IPS-18c (cell line): ENCODE data around the gene TH.
"Not testable (repeated sequence)": the region's sequence is repeated elsewhere in the genome, so short reads cannot be mapped to it uniquely, and the experiment has no call there.

Experiments
- H3K4me3 ChIP-seq: 2 replicates; pipeline ENCODE4 v1.7.0; 2013; ENCODE audit warnings: low read depth, mild to moderate bottlenecking, low read length, moderate library complexity; ENCODE audit not compliant: insufficient read depth
- H3K9me3 ChIP-seq: one replicate; pipeline ENCODE4 v1.6.1; 2013; ENCODE audit warnings: mild to moderate bottlenecking, low read length, moderate library complexity; ENCODE audit not compliant: control insufficient read depth, insufficient read depth

TH gene

GRCh38 chr11:2200536-2200935, 28.9 kb upstream of the TH start:
- no peaks in the 10 kb centered on the region for H3K9me3 ChIP-seq
- H3K4me3 ChIP-seq: no peak overlapping the region

- Histone ChIP-seq H3K9me3 (no peaks in the 10 kb centered on the region), H3K4me3 (no peak overlapping the region)
Measured at GRCh38 chr11:2199466-2200341, 28.1 kb upstream of the TH start.

GRCh38 chr11:2198621-2199365, 27.2 kb upstream of the TH start:
- Histone ChIP-seq H3K9me3 (no peaks in the 10 kb centered on the region), H3K4me3 (no peak overlapping the region)

GRCh38 chr11:2197771-2198520, 26.3 kb upstream of the TH start:
- Histone ChIP-seq H3K9me3 (no peaks in the 10 kb centered on the region), H3K4me3 (no peak overlapping the region)

GRCh38 chr11:2196970-2197770, 25.6 kb upstream of the TH start:
- H3K4me3 ChIP-seq: no peak overlapping the region
- no peaks in the 10 kb centered on the region for H3K9me3 ChIP-seq

- Histone ChIP-seq H3K9me3 (no peaks in the 10 kb centered on the region), H3K4me3 (no peak overlapping the region)
Measured at GRCh38 chr11:2195756-2196088, 24.1 kb upstream of the TH start.

- Histone ChIP-seq H3K9me3 (no peaks in the 10 kb centered on the region), H3K4me3 (no peak overlapping the region)
Measured at GRCh38 chr11:2194877-2195755, 23.5 kb upstream of the TH start.

DNA sequence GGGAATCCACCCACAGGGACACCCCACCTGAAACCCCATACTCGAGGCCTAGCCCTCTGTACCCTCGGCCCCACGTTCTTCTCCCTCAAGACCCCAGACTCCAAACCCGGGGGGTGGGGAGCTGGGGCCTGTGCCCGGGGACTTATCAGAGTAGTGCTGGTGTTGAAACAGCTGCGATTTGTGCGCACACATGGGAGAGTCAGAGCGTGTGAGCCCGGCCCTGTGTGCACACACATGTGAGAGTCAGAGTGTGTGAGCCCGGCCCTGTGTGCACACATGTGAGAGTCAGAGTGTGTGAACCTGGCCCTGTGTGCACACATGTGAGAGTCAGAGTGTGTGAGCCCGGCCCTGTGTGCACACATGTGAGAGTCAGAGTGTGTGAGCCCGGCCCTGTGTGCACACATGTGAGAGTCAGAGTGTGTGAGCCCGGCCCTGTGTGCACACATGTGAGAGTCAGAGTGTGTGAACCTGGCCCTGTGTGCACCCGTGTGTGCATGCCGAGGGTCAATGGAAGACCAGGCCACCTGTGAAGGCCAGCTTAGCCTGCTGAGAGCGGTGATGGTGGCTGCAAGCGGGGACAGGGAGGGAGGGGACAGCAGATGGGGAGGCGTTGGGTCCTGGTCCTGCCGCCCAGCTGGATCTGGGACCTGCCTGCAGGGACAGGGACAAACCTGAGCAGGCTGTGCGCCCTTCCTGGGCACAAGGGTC, 22.4 kb upstream of the TH start:
- H3K9me3 ChIP-seq, H3K4me3 ChIP-seq: not testable (repeated sequence)

GRCh38 chr11:2193099-2193887, 21.7 kb upstream of the TH start:
- Histone ChIP-seq H3K9me3 (no peaks in the 10 kb centered on the region), H3K4me3 (no peak overlapping the region)

- Histone ChIP-seq H3K9me3 (no peaks in the 10 kb centered on the region), H3K4me3 (no peak overlapping the region)
Measured at GRCh38 chr11:2192435-2192834, 20.8 kb upstream of the TH start.

DNA sequence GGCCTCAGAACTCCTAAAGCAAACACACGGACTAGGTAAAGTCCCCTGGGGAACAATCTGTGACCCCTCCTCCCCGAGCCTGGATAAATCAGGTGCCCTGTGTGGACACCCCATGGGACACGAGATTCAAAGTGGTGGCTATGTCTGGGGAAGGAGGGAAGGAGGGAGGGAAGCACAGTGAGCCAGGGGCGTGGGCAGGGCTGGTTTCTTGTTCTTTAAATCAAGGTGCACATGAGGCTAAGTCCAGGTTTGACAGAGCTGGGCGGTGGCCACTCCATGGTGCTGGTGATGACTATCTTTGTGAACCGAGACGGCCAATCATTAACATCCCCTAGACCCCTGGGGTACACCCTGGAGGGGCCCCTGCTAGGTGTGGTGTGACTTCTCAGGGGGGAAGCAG, 20.3 kb upstream of the TH start:
- no peaks in the 10 kb centered on the region for H3K9me3 ChIP-seq
- no peak overlapping the region for H3K4me3 ChIP-seq

GRCh38 chr11:2190657-2191471, 19.2 kb upstream of the TH start:
- Histone ChIP-seq H3K9me3 (no peaks in the 10 kb centered on the region), H3K4me3 (no peak overlapping the region)

DNA sequence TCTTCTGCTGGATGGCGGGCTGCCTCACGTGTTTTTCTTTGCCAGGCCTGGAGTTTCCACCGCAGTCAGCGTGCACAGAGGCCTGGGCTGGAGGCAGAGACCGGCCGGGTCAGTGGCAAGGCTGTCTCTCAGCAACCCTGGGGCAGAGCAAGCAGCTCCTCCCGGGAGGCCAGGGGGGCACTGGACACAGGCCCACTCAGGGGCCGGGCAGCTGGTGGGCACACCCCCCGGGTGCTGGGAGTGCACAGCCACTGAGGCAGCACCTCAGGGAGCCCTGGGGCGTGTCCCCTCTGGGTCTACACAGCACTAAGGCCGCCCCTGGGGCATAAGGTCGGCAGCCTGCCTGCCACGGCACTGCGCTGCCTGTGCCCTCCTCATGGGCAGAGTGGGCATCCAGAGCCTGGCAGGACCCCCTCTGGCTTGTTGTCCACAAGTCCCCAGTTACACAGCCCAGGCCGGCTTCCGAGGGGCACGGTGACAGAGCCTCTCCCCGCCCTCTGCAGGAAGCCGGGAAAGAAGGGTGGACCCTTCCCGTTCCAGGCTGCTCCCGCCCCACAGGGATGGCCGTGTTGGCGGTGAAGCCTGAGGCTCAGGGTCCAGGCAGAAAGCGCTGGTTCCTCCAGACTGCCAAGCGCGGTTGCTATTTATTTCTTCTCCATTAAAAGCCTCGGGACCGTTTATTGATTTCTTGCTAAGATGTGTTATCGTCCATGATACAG, 18.5 kb upstream of the TH start:
- H3K9me3 ChIP-seq: no peaks in the 10 kb centered on the region
- H3K4me3 ChIP-seq: no peak overlapping the region

DNA sequence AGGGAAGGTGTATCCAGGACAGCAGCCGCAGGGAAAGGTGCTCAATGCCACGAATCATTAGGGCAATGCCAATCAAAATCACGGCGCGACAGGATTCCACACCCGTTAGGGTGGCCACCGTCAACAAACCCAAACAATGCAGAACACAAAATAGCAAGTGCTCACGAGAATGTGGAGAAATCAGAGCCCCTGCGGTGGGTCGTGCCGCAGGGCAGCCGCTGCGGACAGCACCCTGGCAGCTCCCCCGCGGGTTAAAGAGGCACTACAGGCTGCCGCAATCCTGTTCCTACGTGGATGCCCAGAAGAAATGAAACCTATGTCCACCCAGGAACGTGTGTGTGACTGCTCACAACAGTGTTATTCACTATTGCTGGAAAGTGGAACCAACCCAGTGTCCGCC, 17.1 kb upstream of the TH start:
- no peaks in the 10 kb centered on the region for H3K9me3 ChIP-seq
- no peak overlapping the region for H3K4me3 ChIP-seq
